Gastrocnemius medialis (tissue), 4 donors: ENCODE measurements around the gene NLGN1.

Experiments used
- CTCF ChIP-seq, 5 experiments: fragments of 450-650 bp in 3 of 5; fragments of 200-600 bp in 2 of 5; sonication (generic) in 2 of 5; IDR thresholded peaks in 4 of 5; conservative IDR thresholded peaks in 1 of 5; 1 replicate in 4 of 5; 2 replicates in 1 of 5; pipeline ENCODE4 v1.5.1; 2016 to 2019; ENCODE audit warnings: antibody characterized with exemption in 5 of 5, mild to moderate bottlenecking in 3 of 5, moderate library complexity in 3 of 5
- POLR2A ChIP-seq, 2 donors: fragments of 450-650 bp; IDR thresholded peaks; one replicate each; pipeline ENCODE4 v1.6.1; 2017; ENCODE audit warnings: antibody characterized with exemption in 2 of 2, mild to moderate bottlenecking in 2 of 2, moderate library complexity in 2 of 2

DNA sequence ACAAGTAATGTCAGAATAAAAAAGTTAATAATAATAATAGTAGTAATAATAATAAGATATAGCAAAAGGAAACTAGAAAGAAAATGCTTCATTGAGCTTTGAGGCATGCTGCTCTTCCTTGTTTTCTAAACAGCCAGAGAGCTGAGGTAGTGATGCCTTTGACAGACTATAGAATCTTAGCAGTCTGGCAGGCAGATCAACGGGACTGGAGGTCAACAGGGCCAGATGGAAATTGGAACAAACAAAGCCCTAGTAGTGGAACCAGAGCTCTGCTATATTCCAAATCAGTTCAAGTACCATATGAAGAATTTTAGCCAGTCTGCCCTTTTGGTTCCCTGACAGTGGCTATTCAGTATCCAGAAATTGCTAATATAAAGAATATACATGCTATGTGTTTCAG is 278.6 kb downstream of the NLGN1 start:
- no peak for TF ChIP-seq CTCF (IDR thresholded peaks at IDR 0.05 in 4 of 5, conservative IDR thresholded peaks at IDR 0.05 in 1 of 5)
- no peak for TF ChIP-seq POLR2A (IDR thresholded peaks at IDR 0.05)
